VCaP (cell line): ENCODE measurements around the gene PNCK.
A peak's percentile ranks its signal among the peaks of the same experiment; 100 is the strongest.

Source experiments
- H3K27ac ChIP-seq: fragments of 450-650 bp; 2 replicates; pipeline ENCODE4 v1.5.1; 2017
- CTCF ChIP-seq: fragments of 450-650 bp; conservative IDR thresholded peaks from 2 replicates; pipeline ENCODE4 v1.5.1; 2017; ENCODE audit warnings: mild to moderate bottlenecking, moderate library complexity

Gene PNCK

GRCh38 chrX:153645921-153646488, 27.6 kb downstream of the PNCK start:
- no peak for TF ChIP-seq CTCF
- H3K27ac ChIP-seq: no peak overlapping the region

DNA sequence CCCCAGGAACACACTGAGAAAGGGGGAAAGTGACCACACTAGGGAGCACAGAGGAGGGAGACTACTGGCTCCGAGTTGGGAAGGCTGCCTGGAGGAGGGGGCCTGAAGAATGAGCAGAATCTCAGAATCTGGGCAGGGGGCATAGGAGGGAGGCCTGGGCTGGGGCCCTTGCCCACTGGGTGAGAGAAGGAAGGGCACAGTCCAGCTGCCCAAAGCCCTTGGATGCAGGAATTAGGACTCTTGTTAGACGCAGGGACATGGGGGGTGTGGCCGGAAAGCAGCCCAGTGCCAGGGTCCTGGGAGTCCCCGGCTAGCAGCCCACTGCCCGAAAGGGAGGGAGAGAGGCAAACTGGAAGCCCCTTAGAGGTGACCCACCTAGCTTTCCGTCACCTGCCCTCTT, 28.5 kb downstream of the PNCK start:
- no peak overlapping the region for H3K27ac ChIP-seq
- TF ChIP-seq CTCF: no peak

- 0 out of 2 replicates have a peak, but pooled peaks have one; percentile 0 for TF ChIP-seq CTCF
- no peak overlapping the region for H3K27ac ChIP-seq
Measured at GRCh38 chrX:153644356-153645125, 29.1 kb downstream of the PNCK start.

DNA sequence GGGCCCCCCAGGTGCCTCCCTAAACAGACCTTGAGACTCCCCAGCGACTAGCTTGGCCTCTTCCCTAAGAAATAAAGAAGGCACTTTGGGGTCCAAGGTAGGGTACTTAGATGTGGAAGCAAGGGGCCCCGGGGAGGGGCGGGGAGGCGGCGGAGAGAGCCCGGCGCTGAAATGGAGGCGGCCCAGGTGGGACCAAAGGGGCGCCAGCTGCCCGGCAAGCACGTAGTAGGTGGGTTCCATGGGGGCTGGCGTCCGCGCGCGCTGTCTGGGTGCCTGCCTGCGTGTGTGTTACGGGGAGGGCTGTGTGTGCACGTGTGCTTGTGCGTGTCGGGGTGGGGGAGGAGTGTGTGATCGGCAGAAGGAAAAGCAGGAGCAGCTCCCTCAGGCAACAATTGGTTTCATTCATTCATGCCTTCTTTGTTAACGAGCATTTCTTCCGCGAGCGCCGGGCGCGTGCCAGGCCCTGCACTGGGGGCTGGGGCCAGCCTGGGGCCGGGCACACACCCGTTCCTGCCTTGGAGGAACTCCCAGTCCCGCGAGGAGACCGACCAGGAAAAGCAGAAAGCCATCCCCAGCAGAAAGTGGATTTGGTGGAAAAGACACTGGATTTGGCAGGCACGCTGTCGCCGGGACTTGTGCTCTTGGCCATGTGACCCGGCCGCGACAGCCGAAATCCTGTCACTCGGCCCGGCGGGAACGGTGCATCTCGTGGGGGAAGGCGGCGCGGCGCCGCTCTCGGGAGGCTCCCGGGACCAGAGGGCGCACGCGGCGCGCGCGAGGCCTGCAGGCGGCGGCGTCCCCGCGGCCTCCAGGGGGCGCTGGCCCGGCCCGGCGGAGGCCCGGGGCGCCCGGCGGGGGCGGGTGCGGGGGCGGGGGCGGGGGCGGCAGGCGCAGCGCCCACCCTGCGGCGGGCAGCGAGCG, 29.9 kb downstream of the PNCK start:
- H3K27ac ChIP-seq: no peak overlapping the region
- TF ChIP-seq CTCF: peak; percentile 41

DNA sequence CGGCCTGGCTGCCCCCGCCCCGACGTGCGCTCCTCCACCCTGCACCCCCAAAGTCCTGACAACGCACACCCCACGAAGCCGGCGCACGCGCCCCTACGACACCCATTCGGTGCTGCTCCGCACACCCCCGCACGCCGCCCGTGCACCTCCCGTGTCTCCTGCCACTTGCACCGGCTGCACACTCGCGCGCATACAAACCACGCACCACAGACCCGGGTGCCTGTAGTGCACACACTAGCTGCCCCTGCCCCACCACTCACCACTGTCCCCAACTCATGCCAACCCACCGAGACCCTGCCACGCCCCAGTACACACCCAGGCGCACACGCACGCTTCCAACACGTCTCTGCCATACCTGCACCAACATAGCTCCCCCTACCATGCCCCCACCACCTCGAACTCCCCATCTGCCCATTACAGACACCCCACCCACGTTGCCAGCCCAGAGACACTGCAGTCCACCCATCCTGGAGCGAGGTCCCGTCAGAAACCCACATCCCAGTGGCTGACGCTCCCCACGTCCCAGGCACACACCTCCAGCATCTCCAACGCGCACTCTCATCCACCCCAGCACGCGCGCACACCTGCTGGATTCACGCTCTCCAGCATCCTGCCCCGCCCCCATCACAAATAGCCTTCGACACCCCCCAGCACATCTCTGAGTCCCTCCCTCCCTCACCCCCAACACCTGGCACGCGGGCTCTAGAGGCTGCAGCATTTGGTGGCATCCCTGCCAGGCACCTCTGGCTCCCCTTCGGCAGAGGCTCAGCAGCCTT, 30.8 kb downstream of the PNCK start:
- no peak overlapping the region for H3K27ac ChIP-seq
- TF ChIP-seq CTCF: no peak

GRCh38 chrX:153642051-153642654, 31.5 kb downstream of the PNCK start:
- TF ChIP-seq CTCF: no peak
- H3K27ac ChIP-seq: no peak overlapping the region
